Loucy (cell line): ENCODE data around the gene SNX13.

Source experiments
- CTCF ChIP-seq: fragments of 200-600 bp; sonication (generic); conservative IDR thresholded peaks from 2 replicates; pipeline ENCODE4 v1.5.1; 2014; ENCODE audit warnings: mild to moderate bottlenecking, antibody characterized with exemption, low read length
- EZH2phosphoT487 ChIP-seq: fragments of 200-600 bp; IDR thresholded peaks from 2 replicates; pipeline ENCODE4 v1.6.1; 2018; ENCODE audit warnings: antibody characterized with exemption, mild to moderate bottlenecking, moderate library complexity, borderline replicate concordance

- no peak for TF ChIP-seq CTCF
- TF ChIP-seq EZH2phosphoT487 = no peak
These were observed 37.0 kb downstream of the SNX13 start for GRCh38 chr7:17903337-17903736.
